ENCODE results near the gene RTN1.
"Not testable (repeated sequence)": the region's sequence is repeated elsewhere in the genome, so short reads cannot be mapped to it uniquely, and the experiment has no call there.

Gene RTN1

DNA sequence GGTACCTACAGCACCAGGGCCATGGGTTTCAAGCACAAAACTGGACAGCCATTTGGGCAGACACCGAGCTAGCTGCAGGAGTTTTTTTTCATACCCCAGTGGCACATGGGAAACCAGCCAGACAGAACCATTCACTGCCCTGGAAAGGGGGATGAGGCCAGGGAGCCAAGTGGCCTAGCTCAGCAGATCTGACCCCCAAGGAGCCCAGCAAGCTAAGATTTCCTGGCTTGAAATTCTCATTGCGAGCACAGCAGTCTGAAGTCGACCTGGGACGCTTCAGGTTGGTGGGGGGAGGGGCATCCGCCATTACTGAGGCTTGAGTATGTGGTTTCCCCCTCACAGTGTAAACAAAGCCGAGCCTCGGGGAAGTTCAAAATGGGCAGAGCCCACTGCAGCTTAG is 212.8 kb downstream of the RTN1 start:
- no peak for DNase-seq (ENCODE audit: low spot score)
- TF ChIP-seq, protein P1, sequence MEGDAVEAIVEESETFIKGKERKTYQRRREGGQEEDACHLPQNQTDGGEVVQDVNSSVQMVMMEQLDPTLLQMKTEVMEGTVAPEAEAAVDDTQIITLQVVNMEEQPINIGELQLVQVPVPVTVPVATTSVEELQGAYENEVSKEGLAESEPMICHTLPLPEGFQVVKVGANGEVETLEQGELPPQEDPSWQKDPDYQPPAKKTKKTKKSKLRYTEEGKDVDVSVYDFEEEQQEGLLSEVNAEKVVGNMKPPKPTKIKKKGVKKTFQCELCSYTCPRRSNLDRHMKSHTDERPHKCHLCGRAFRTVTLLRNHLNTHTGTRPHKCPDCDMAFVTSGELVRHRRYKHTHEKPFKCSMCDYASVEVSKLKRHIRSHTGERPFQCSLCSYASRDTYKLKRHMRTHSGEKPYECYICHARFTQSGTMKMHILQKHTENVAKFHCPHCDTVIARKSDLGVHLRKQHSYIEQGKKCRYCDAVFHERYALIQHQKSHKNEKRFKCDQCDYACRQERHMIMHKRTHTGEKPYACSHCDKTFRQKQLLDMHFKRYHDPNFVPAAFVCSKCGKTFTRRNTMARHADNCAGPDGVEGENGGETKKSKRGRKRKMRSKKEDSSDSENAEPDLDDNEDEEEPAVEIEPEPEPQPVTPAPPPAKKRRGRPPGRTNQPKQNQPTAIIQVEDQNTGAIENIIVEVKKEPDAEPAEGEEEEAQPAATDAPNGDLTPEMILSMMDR (IDR thresholded peaks at IDR 0.05; ENCODE audit: extremely low read depth, missing control alignments), result no peak

DNA sequence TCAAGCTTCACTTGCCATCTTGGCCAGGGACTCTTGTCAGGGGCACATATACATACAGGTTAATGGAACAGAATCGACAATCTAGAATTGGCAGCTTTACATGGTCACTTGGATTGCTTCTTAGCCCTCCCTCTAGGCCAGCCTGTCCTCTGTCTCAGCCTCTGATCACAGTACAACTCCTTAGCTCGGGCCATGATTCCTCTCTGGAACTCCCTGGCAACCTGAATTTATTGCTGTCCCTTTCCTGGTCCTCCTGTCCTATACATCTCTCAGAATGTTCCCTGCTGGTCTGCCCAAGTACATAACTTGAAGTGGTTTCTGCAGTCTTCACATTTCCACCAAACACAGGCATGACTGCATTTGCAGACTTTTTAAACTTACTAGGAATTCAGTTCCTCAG is 214.1 kb downstream of the RTN1 start:
- TF ChIP-seq, protein P1 (IDR thresholded peaks at IDR 0.05; ENCODE audit: extremely low read depth, missing control alignments), result no peak

DNA sequence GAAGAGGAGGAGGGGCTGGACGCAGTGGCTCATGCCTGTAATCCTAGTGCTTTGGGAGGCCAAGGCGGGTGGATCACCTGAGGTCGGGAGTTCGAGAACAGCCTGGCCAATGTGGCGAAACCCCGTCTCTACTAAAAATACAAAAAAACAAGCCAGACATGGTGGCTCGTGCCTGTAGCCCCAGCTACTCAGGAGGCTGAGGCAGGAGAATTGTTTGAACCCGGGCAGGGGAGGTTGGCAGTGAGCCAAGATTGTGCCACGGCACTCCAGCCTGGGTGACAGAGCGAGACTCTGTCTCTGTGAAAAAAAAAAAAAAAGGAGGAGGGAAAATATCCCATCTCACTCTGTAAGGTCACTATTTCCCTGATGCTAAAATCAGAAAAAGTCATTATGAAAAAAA is 216.4 kb downstream of the RTN1 start:
- DNase-seq (ENCODE audit: low spot score), result not testable (repeated sequence)

More for the DNA sequence above, 214.1 kb downstream of the RTN1 start:
- no peak for DNase-seq (ENCODE audit: low spot score)

DNA sequence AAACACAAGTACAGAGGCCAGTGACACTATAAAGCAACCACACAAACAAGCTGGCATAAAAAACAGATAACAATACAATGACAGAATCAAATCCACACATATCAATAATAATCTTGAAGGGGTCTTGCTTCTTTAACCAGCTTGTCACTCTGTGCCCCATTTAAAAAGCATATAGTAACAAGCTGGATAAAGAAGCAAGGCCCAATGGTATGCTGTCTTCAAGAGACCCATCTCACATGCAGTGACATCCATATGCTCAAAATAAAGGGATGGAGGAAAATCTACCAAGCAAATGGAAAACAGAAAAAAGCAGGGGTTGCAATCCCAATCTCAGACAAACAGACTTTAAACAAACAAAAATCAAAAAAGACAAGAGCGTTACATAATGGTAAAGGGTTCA is 223.7 kb downstream of the RTN1 start:
- not testable (repeated sequence) for DNase-seq (ENCODE audit: low spot score)

DNA sequence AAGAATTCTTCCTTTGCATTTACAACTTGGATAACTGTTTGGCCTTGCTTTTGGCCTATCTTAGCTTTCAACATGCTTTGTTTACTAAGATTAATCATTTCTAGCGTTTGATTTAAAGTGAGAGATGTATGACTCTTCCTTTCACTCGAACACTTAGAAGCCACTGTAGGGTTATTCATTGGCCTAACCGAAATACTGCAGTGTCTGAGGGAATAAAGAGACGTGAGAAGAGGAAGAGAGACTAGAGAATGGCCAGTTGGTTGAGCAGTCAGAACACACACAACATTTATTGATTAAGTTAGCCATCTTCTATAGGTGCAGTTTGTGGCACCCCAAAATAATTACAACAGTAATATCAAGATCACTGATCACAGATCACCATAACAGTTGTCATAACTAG is 231.7 kb downstream of the RTN1 start:
- TF ChIP-seq, protein P1 (IDR thresholded peaks at IDR 0.05; ENCODE audit: extremely low read depth, missing control alignments), result no peak
- no peak for DNase-seq (ENCODE audit: low spot score)

DNA sequence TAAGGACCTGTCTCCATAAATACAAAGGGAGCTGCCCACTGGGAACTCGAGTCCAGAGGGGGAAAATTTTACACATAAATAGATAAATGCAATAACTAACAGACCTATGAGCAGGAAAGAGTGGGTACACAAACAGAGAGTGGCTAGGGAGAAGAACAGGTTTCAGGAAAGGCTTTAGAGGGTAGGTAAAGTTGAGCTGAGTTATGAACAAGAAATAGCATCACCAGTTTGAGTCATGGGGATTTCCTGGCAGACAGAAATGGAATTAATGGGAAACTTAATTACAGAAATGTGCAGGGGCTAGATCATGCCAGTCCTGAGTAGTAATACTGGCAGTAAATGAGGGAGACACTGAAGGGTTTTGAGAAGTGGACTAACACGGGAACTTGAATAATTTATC is 236.0 kb downstream of the RTN1 start:
- DNase-seq (ENCODE audit: low spot score), result no peak
- TF ChIP-seq, protein P1 (IDR thresholded peaks at IDR 0.05; ENCODE audit: extremely low read depth, missing control alignments), result no peak

DNA sequence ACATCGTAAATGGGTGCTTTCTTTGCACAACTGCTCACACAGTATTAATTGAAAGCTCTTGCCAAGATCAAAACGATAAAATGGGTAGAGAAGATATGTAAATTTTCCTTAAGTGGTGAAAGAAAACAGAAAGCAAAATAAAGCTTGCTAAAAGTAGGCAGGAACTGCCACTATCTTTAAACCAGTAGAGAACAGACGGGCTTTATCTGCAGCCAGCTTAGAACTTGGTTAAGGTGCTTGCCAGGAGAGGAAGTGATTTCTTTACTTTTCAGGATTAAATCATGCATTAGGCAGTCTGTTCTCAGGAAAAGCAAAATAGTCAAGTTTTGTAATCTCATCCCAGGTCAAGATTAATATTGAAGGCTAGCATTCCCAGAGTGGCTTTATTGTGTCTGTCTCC is 237.1 kb downstream of the RTN1 start:
- DNase-seq (ENCODE audit: low spot score), result no peak
- TF ChIP-seq, protein P1 (IDR thresholded peaks at IDR 0.05; ENCODE audit: extremely low read depth, missing control alignments), result no peak

DNA sequence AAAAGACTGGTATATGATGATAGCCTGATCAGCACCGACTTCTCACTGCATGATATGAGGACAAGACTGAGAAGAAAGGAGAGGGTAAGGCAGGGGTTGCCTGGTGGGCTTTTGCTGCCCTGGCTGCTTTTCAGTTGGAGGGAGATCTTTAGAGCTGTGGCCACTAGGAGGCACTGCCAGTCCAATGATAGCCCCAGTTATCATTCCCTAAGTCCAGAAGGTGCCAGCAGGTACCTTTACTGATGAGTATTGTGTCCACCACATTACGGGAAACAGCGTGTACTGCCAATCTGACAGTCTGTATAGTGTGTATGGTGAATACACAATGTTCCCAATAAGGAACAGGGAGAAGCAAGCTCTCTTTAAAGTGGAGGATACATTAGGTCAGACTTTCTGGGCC is 238.2 kb downstream of the RTN1 start:
- peak; percentile 75 for DNase-seq (ENCODE audit: low spot score)
- TF ChIP-seq, protein P1 (IDR thresholded peaks at IDR 0.05; ENCODE audit: extremely low read depth, missing control alignments), result peak; percentile 54

DNA sequence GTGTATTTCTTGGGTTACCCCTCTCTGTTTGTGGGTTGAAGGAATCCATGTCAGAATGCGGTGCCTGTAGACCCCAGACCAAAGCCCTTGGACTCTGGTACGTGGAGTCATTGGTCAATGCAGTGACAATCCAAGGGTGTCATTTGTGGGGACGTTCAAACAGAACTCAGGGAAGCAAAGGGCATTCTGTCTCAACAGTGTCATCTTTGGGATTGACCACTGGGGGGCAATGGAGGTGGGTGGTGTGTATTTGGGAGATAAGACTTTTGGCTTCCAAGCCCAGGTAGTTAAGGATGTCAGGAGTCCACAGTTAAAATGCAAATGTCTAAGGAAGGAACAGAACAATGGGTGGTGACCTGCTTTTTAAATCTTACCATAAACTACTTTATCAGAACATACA is 239.3 kb downstream of the RTN1 start:
- TF ChIP-seq, protein P1 (IDR thresholded peaks at IDR 0.05; ENCODE audit: extremely low read depth, missing control alignments), result no peak
- DNase-seq (ENCODE audit: low spot score), result no peak
